Loucy (cell line): ENCODE measurements around the gene RHBDD3.

ENCODE experiments used
- EZH2phosphoT487 ChIP-seq: fragments of 200-600 bp; IDR thresholded peaks from 2 replicates; pipeline ENCODE4 v1.6.1; 2018; ENCODE audit warnings: antibody characterized with exemption, mild to moderate bottlenecking, moderate library complexity, borderline replicate concordance
- TF ChIP-seq, protein P1 (sequence below): fragments of 200-600 bp; sonication (generic); conservative IDR thresholded peaks from 2 replicates; pipeline ENCODE4 v1.5.1; 2014; ENCODE audit warnings: mild to moderate bottlenecking, antibody characterized with exemption, low read length

DNA sequence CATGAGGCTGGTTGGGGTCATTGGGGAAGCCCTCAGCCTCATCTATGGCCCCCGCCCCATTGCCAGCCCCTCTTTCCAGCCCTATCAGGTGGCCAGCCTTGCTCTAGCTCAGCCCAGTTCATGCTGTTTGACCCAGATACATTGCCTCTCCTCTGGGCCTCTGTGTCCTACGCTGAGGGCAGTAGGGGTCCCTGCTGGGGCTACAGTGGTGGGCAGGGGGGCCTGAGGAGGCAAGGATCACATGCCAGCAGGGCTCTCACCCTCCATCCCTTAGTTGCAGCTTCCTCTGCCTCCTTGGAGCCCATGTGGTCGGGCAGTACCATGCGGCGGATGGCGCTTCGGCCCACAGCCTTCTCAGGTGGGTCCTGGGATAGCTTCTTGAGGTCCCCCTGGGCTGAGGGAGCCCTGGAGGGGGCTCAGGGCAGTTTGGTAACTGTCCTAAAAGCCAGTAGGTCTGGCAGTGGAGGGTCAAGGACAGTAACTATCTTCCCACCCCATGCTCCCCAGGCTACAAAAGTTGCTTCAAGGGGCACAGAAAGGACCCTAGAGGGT, 42.8 kb downstream of the RHBDD3 start:
- TF ChIP-seq, protein P1, sequence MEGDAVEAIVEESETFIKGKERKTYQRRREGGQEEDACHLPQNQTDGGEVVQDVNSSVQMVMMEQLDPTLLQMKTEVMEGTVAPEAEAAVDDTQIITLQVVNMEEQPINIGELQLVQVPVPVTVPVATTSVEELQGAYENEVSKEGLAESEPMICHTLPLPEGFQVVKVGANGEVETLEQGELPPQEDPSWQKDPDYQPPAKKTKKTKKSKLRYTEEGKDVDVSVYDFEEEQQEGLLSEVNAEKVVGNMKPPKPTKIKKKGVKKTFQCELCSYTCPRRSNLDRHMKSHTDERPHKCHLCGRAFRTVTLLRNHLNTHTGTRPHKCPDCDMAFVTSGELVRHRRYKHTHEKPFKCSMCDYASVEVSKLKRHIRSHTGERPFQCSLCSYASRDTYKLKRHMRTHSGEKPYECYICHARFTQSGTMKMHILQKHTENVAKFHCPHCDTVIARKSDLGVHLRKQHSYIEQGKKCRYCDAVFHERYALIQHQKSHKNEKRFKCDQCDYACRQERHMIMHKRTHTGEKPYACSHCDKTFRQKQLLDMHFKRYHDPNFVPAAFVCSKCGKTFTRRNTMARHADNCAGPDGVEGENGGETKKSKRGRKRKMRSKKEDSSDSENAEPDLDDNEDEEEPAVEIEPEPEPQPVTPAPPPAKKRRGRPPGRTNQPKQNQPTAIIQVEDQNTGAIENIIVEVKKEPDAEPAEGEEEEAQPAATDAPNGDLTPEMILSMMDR: no peak
- TF ChIP-seq EZH2phosphoT487: no peak
